Lower lobe of right lung (tissue), 2 donors: ENCODE data around the gene PPDPF. TPM values are rescaled to one million over a fixed set of nuclear protein-coding genes. Genes with fewer than 3 reads are reported as not detected.
"Not testable (repeated sequence)": the region's sequence is repeated elsewhere in the genome, so short reads cannot be mapped to it uniquely, and the experiment has no call there.

Experiments
- ATAC-seq, 2 donors: fragments of 200-7000 bp; cut with Tn5 transposase; one replicate each; pipeline ENCODE4 v1.9.1; 2020 to 2022; ENCODE audit warnings: mild to moderate bottlenecking in 2 of 2, moderate library complexity in 2 of 2
- DNase-seq: peaks from one replicate; pipeline ENCODE4 v3.0.0-alpha.2; 2020
- H3K27ac ChIP-seq: fragments of 200-600 bp; one replicate; pipeline ENCODE4 v1.8.0; 2022
- H3K27me3 ChIP-seq: fragments of 200-600 bp; one replicate; pipeline ENCODE4 v1.8.0; 2022; ENCODE audit warnings: low read depth
- H3K36me3 ChIP-seq: fragments of 200-600 bp; one replicate; pipeline ENCODE4 v1.8.0; 2022; ENCODE audit warnings: mild to moderate bottlenecking
- H3K4me1 ChIP-seq: fragments of 200-600 bp; one replicate; pipeline ENCODE4 v1.8.0; 2022
- H3K4me3 ChIP-seq: fragments of 200-600 bp; one replicate; pipeline ENCODE4 v1.8.0; 2022; ENCODE audit warnings: mild to moderate bottlenecking
- H3K9me3 ChIP-seq: fragments of 200-600 bp; one replicate; pipeline ENCODE4 v1.8.0; 2022
- CTCF ChIP-seq: fragments of 200-600 bp; IDR thresholded peaks from one replicate; pipeline ENCODE4 v1.8.0; 2022; ENCODE audit warnings: antibody characterized with exemption, mild to moderate bottlenecking
- intact Hi-C: fragments of 100-400 bp; cut with DNase I; formaldehyde crosslinking; loops from one replicate; pipeline ENCODE4 v1.11.0; 2022
- total RNA-seq: library from RNA; stranded (reverse); fragmentation: NEBNext Ultra II Directional; extraction: Animal tissue kit (Norgen Biotek cat#: 25700); gene quantifications from one replicate; pipeline ENCODE4 v1.2.1, GENCODE V29; 2021
- donor health status: DM: no; HTN: yes; CAD: no; lungs with severe emphysema.

PPDPF gene
- total RNA-seq, 1 donor from 2014 or later: 305 TPM

GRCh38 chr20:63568170-63568981 is 47.8 kb downstream of the PPDPF start:
- Histone ChIP-seq H3K27ac (no peak overlapping the region), H3K27me3 (no peaks in the 10 kb centered on the region), H3K4me1 (peaks cover 22% of the 10 kb centered on the region), H3K36me3 (peaks cover 47% of the 10 kb centered on the region), H3K4me3 (peak overlapping the region; percentile 32), H3K9me3 (no peaks in the 10 kb centered on the region)
- DNase-seq (no peak), ATAC-seq (peak in 1 of 2 donors; percentile 8)
- no peak for TF ChIP-seq CTCF
- intact Hi-C loops: no loop called here

GRCh38 chr20:63568986-63569949 is 48.7 kb downstream of the PPDPF start:
- DNase-seq (no peak), ATAC-seq (no peak)
- peaks cover 25% of the 10 kb centered on the region for H3K4me1 ChIP-seq
- H3K27ac ChIP-seq: no peak overlapping the region
- H3K9me3 ChIP-seq: no peaks in the 10 kb centered on the region
- H3K36me3 ChIP-seq: peaks cover 39% of the 10 kb centered on the region
- no peaks in the 10 kb centered on the region for H3K27me3 ChIP-seq
- intact Hi-C loops: no loop called here
- H3K4me3 ChIP-seq: no peak overlapping the region
- no peak for TF ChIP-seq CTCF

GRCh38 chr20:63570281-63571086 is 49.9 kb downstream of the PPDPF start:
- Histone ChIP-seq H3K27ac (no peak overlapping the region), H3K4me3 (no peak overlapping the region), H3K36me3 (peaks cover 26% of the 10 kb centered on the region), H3K9me3 (no peaks in the 10 kb centered on the region), H3K27me3 (no peaks in the 10 kb centered on the region), H3K4me1 (peaks cover 30% of the 10 kb centered on the region)
- no peak for ATAC-seq
- DNase-seq: no peak
- no peak for TF ChIP-seq CTCF
- intact Hi-C loops: no loop called here

GRCh38 chr20:63571087-63571478 is 50.5 kb downstream of the PPDPF start:
- ATAC-seq, H3K4me3 ChIP-seq, DNase-seq, H3K27me3 ChIP-seq, intact Hi-C loops, H3K9me3 ChIP-seq, H3K27ac ChIP-seq: not testable (repeated sequence)
- H3K36me3 ChIP-seq: peaks cover 20% of the 10 kb centered on the region
- peaks cover 30% of the 10 kb centered on the region for H3K4me1 ChIP-seq

Other genes starting within 250 kb of the PPDPF start
- 66.2 TPM for gene ARFGAP1, start 248.0 kb upstream of the PPDPF start, total RNA-seq
- not detected for gene COL20A1, start 227.6 kb upstream of the PPDPF start, total RNA-seq
- gene CHRNA4, start 159.4 kb upstream of the PPDPF start, total RNA-seq: not detected
- gene KCNQ2, start 48.1 kb upstream of the PPDPF start, total RNA-seq: not detected
- 0.77 TPM for gene EEF1A2, start 21.7 kb upstream of the PPDPF start, total RNA-seq
- 4.2 TPM for gene PTK6, start 16.6 kb downstream of the PPDPF start, total RNA-seq
- not detected for gene SRMS, start 27.0 kb downstream of the PPDPF start, total RNA-seq
- 1.3 TPM for gene FNDC11, start 33.4 kb downstream of the PPDPF start, total RNA-seq
- gene HELZ2, start 53.5 kb downstream of the PPDPF start, total RNA-seq: 59.6 TPM
- gene GMEB2, start 106.3 kb downstream of the PPDPF start, total RNA-seq: 9.7 TPM
- 12.1 TPM for gene STMN3, start 132.7 kb downstream of the PPDPF start, total RNA-seq
- gene RTEL1, start 137.5 kb downstream of the PPDPF start, total RNA-seq: 23.8 TPM
- gene TNFRSF6B, start 175.9 kb downstream of the PPDPF start, total RNA-seq: 5.3 TPM
- 44.3 TPM for gene ARFRP1, start 187.2 kb downstream of the PPDPF start, total RNA-seq
- 27.2 TPM for gene ZGPAT, start 187.3 kb downstream of the PPDPF start, total RNA-seq
- gene LIME1, start 215.9 kb downstream of the PPDPF start, total RNA-seq: 8.7 TPM
- gene SLC2A4RG, start 219.0 kb downstream of the PPDPF start, total RNA-seq: 50.5 TPM